Large intestine (tissue), 3 donors: ENCODE results near the gene PDE8B. TPM values are rescaled to one million over a fixed set of nuclear protein-coding genes. Genes with fewer than 3 reads are reported as not detected.
A peak's percentile ranks its signal among the peaks of the same experiment; 100 is the strongest.

Experiments used
- DNase-seq, 2 donors: peaks; one replicate each; pipeline versions ENCODE4 v3.0.0 to v3.0.0-alpha.2; 2013
- H3K27ac ChIP-seq: one replicate; pipeline ENCODE4 v1.5.1; 2013; ENCODE audit warnings: low read length
- H3K27me3 ChIP-seq: 2 replicates; pipeline ENCODE4 v1.6.1; 2013; ENCODE audit warnings: low read length; ENCODE audit not compliant: control insufficient read depth, insufficient read depth
- H3K36me3 ChIP-seq: 2 replicates; pipeline ENCODE4 v1.6.1; 2013; ENCODE audit warnings: low read length; ENCODE audit not compliant: control insufficient read depth, insufficient read depth
- H3K4me1 ChIP-seq: one replicate; pipeline ENCODE4 v1.6.1; 2013; ENCODE audit warnings: low read length; ENCODE audit not compliant: control insufficient read depth, insufficient read depth
- H3K4me3 ChIP-seq: one replicate; pipeline ENCODE4 v1.5.1; 2013; ENCODE audit warnings: low read length
- H3K9me3 ChIP-seq: one replicate; pipeline ENCODE4 v1.6.1; 2013; ENCODE audit warnings: mild to moderate bottlenecking, low read depth, low read length, moderate library complexity; ENCODE audit not compliant: control insufficient read depth
- WGBS: methylation state at CpG from one replicate; pipeline ENCODE4 v1.1.5; 2013; ENCODE audit warnings: low lambda C conversion rate; ENCODE audit not compliant: insufficient coverage; 5-methylcytosine and 5-hydroxymethylcytosine counted together
- polyA plus RNA-seq: library from polyadenylated mRNA; unstranded; fragments of 120-200 nt; gene quantifications from one replicate; pipeline ENCODE4 v1.2.1, GENCODE V29; 2013

Gene PDE8B
- polyA plus RNA-seq, 1 donor, result 4.0 TPM

DNA sequence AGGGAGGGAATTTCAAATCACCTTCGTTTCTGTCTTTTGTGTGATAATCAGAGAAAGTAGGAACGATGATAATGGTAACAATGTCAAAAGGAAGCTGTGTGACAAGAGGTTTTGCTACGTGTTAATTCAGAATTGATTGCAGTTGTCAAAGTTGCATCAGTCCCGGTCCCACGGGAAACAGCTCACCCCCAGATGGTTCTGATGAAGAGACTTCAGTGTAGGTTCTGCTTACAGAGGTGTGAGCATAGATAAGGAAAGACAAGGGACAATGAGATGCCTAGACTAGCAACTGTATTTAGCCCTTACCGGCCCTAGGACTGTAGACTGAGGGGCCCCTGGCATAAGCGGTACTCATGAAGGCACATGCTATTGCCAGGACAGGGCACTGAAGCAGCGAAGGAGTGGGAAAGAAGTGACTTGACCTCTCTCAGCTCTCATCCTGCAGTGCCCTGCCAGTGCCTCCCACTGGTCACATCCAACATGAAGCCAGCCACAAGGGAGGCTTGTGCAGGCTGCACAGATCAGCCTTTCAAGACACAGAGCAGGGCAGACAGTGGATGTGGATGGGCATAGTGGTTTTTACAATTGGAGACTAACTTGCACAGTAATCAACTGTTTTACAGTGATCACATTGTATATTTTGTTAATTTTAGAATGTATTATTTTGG, 21.1 kb downstream of the PDE8B start:
- no peaks in the 10 kb centered on the region for H3K9me3 ChIP-seq
- no peaks in the 10 kb centered on the region for H3K36me3 ChIP-seq
- H3K27me3 ChIP-seq, result peaks cover 12% of the 10 kb centered on the region
- H3K4me1 ChIP-seq, result no peaks in the 10 kb centered on the region
- H3K27ac ChIP-seq, result no peak overlapping the region
- no peak overlapping the region for H3K4me3 ChIP-seq
- WGBS, result 35% methylated on average over 3 of the region's 8 CpGs
- no peak for DNase-seq

DNA sequence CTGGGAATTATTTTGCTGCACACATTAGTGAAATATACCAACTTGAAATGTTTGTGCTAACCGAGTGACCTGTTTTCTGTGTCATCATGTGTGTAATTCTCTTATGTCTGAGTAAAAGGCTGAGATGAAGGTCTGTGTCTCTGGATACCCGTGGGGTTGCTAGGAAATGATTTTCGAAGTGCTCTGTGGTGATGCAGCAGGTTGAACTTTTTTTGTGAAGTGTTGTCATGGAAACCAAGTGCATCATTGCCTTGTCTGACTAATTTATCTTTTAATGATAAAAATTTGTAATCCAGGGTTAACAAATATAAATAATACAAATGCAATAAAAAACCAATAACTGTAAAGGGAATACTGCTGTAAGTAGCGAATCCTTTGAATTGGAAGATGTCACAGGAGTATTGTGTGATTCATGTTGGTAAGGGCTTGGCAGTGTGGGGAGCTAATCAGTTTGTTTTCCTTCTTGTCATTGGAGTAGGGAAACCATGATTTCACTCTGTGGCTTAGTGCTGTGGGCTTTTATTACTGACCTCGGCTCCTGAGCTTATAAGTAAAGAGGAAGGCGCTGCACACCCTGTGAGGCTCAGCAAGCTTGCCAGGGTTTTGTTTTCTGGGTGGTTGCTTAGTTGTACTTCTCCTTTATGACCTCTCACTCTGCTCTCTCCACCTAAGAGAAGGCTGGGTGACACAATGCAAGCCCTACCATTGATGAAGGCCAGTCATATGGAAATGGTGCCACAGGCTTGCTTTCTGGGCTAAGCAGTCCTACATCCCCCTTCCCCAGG, 22.3 kb downstream of the PDE8B start:
- no CpG with 5 or more reads among the region's 6 CpGs for WGBS
- Histone ChIP-seq H3K4me3 (no peak overlapping the region), H3K36me3 (no peaks in the 10 kb centered on the region), H3K27ac (no peak overlapping the region), H3K4me1 (no peaks in the 10 kb centered on the region), H3K9me3 (no peaks in the 10 kb centered on the region), H3K27me3 (peaks cover 11% of the 10 kb centered on the region)
- DNase-seq, result no peak

DNA sequence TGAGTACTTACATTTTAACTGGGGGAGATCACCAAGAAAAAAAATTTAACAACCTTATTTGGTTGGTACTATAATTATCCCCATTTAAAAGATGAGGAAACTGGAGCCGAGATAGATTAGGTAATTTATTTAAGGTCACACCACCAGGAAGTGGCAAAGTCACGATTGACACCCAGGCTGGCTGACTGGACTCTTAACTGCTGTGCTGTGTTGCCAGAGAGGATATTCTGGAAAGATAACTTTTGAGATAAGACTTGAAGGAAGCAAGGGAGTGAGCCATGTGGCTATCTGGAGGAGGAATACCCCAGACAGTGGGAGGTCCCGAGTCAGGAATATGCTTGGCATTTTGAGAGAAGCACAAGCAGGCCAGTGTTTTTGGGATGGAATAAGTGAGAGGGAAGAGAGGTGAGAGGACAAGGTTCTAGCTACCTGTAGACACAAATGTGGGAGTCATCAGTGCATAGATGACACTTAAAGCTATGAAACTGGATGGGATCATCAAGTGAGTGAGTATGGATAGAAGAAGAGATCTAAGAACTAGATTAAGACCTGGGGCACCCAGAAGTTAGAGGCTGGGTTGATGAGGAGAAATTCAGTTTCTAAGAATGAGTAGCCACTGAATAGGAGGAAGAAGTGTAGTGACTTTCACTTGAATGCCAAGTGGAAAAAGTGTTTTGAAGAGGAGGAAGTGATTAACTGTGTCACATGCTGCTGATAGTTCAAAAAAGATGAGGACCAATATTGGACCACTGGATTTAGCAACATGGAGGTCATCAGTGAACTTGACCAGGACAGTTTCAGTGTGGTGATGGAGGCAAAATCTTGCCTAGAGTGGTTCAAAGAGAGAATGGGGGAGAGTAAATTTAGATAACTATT, 25.6 kb downstream of the PDE8B start:
- no CpG with 5 or more reads among the region's 3 CpGs for WGBS
- Histone ChIP-seq H3K4me1 (no peaks in the 10 kb centered on the region), H3K4me3 (no peak overlapping the region), H3K27me3 (peaks cover 6% of the 10 kb centered on the region), H3K27ac (no peak overlapping the region), H3K36me3 (no peaks in the 10 kb centered on the region), H3K9me3 (no peaks in the 10 kb centered on the region)
- DNase-seq, result no peak

DNA sequence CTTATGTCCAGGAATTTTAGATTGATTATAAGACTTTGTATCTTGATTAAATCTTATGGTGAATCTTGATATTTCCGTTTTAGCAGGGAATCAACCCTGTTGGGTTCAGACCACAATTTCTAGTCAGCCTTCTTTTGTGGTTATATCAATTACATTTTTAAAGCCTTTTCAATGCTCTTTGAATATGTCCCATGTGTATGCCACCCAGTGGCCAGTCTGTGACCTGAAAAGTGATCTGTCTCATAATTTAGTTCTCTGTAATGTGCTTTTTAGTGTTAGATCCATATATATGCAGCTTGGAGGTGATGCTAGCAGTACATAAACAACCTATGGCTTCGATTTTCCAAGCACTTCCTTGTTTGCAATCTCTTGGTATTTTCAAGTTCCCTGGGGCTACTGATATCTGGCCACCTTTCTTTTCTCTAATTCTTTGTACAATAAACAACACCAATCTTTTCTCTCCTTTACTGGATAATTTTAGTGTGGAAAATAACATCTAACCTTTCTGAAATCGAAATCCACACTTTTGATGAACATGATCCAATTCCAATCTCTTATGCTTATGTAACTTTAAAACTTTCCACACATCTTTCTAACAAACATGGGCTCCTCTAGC, 28.8 kb downstream of the PDE8B start:
- H3K4me1 ChIP-seq, result no peaks in the 10 kb centered on the region
- H3K9me3 ChIP-seq, result no peaks in the 10 kb centered on the region
- no peaks in the 10 kb centered on the region for H3K27me3 ChIP-seq
- H3K36me3 ChIP-seq, result no peaks in the 10 kb centered on the region
- no peak for DNase-seq
- no peak overlapping the region for H3K4me3 ChIP-seq
- H3K27ac ChIP-seq, result no peak overlapping the region
- 81% methylated on average over 3 of the region's 3 CpGs for WGBS

DNA sequence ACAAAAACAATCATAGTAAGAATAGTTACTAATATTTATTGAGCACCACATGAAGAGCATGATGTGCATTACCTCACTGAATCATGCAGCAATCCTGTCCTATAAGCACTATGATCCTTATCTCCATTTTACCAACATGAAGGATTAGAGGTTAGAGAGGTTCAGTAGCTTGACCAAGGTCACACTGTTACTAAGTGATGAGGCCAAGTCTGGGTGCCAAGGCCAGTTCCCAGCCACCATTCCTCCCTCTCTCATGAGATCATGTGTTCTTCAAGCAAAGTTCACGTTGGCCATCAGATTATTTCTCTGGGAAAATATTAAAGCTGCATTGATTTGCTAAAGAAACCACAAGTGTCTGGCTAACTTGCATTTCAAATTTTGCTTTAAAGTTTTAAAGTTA, 31.0 kb downstream of the PDE8B start:
- Histone ChIP-seq H3K4me1 (no peaks in the 10 kb centered on the region), H3K4me3 (no peak overlapping the region), H3K9me3 (no peaks in the 10 kb centered on the region), H3K36me3 (no peaks in the 10 kb centered on the region), H3K27me3 (no peaks in the 10 kb centered on the region), H3K27ac (no peak overlapping the region)
- 33% methylated on average over 1 of the region's 1 CpG for WGBS
- peak in 1 of 2 donors; percentile 45 for DNase-seq

DNA sequence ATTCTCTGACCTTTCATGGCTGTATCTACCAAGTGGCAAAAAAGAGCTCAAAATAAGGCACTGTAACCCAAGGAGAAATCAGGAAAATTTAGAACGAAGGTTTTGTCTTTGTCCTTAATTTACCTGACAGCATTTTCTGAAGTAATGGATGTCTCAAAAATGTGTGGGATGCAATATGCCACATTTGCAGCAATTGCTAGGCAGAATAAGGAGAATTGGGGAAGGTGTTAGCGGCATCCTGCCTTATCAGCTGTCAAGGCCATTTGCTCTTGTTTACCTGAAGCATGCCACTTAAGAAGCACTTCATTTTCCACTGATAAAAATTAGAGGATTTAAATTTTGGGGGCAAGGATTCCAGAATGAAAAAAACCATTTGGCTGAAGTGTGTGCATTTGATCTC, 39.0 kb downstream of the PDE8B start:
- H3K36me3 ChIP-seq, result no peaks in the 10 kb centered on the region
- no peaks in the 10 kb centered on the region for H3K4me1 ChIP-seq
- no peak for DNase-seq
- H3K27ac ChIP-seq, result no peak overlapping the region
- H3K27me3 ChIP-seq, result peaks cover 3% of the 10 kb centered on the region
- no peaks in the 10 kb centered on the region for H3K9me3 ChIP-seq
- no peak overlapping the region for H3K4me3 ChIP-seq
- no CpG with 5 or more reads among the region's 2 CpGs for WGBS

DNA sequence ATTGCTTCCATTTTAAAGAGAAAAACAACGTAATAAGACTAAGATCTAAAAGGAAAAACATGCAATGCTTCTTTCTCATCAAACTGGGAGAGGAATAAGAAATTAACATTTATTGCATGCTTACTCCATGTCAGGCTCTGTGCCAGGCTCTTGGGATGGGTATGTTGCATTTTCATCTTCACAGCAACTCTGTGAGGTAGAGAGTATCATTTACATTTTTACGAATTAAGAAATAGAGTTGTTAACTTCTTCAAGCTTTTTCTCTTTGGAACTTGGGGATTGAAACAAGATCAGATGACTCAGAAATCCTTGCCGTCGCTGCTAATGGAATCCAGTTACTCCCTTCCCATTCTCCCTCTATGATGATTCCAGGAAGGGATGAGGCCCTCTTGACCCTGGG, 39.5 kb downstream of the PDE8B start:
- 100% methylated on average over 2 of the region's 4 CpGs for WGBS

DNA sequence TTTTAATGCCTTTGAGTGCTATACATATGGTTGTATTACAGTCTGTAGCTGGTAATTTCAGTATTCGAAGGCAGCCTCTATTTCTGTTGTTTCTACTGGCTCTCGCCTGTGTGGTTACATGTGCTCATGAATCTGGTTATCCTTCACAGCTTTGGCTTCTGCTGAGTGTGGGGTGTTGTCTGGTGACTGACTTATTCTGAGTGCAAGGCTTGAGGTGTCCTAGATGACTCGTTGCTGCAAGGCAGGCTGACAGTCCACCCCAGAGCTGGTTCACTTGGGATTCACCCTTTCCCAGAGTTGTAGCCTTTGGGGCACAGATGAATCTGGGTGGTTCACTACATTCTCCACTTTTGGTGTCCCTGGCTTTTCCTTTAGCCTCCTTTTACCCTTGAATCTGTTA, 41.4 kb downstream of the PDE8B start:
- Histone ChIP-seq H3K4me3 (no peak overlapping the region), H3K27ac (no peak overlapping the region), H3K36me3 (no peaks in the 10 kb centered on the region), H3K27me3 (peaks cover 7% of the 10 kb centered on the region), H3K9me3 (no peaks in the 10 kb centered on the region), H3K4me1 (no peaks in the 10 kb centered on the region)
- no peak for DNase-seq
- WGBS, result no CpG with 5 or more reads among the region's 3 CpGs

More for the DNA sequence above, 39.5 kb downstream of the PDE8B start:
- no peaks in the 10 kb centered on the region for H3K36me3 ChIP-seq
- no peak overlapping the region for H3K4me3 ChIP-seq
- peaks cover 7% of the 10 kb centered on the region for H3K27me3 ChIP-seq
- H3K9me3 ChIP-seq, result no peaks in the 10 kb centered on the region
- H3K4me1 ChIP-seq, result no peaks in the 10 kb centered on the region
- no peak overlapping the region for H3K27ac ChIP-seq
- no peak for DNase-seq

DNA sequence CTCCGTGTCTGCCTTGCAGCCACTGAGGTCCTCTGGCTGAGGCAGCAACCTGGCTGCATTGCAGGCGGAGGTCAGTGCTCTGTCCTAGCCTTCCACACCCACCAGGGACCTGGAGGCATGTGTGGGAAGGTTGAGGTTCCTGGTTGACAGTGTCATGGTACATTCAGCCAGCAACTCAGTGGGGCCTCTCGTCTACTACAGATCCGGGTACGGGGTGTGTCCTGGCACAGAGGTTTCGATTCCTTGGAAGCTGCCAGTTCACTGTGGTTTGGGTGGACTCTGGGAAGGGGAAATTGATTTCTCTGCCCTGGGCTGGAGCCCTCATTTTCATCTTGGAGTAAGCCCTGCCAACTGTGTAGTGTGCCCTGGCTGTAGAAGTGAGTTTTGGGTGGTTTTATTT, 45.1 kb downstream of the PDE8B start:
- Histone ChIP-seq H3K4me1 (no peaks in the 10 kb centered on the region), H3K36me3 (no peaks in the 10 kb centered on the region), H3K27me3 (peaks cover 7% of the 10 kb centered on the region), H3K27ac (no peak overlapping the region), H3K9me3 (no peaks in the 10 kb centered on the region), H3K4me3 (no peak overlapping the region)
- DNase-seq, result no peak
- no CpG with 5 or more reads among the region's 6 CpGs for WGBS

DNA sequence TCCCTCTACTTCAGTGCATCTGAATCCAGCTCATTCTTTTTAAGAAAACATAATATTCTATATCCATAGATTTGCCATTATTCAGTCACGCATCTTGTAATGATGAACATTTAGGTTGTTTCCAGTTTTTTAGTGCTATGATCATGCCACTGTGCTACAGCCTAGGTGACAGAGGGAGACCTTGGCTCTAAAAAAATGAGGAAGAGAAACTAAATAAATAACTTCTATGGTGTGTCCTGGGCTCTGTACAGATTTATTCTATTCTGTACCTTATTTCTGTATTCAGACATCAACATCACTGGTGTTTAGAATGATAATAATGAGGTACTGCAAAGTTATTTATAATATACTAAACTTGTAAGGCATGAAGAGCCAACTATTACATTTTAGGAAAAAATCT, 45.9 kb downstream of the PDE8B start:
- H3K27me3 ChIP-seq, result peaks cover 7% of the 10 kb centered on the region
- no peaks in the 10 kb centered on the region for H3K9me3 ChIP-seq
- H3K4me3 ChIP-seq, result no peak overlapping the region
- H3K36me3 ChIP-seq, result no peaks in the 10 kb centered on the region
- DNase-seq, result no peak
- no peak overlapping the region for H3K27ac ChIP-seq
- no peaks in the 10 kb centered on the region for H3K4me1 ChIP-seq
- WGBS, result 100% methylated on average over 1 of the region's 1 CpG
